Measurements from ENCODE around the gene TAF11L9. TPM values are rescaled to one million over a fixed set of nuclear protein-coding genes. Genes with fewer than 3 reads are reported as not detected.
"Not testable (repeated sequence)": the region's sequence is repeated elsewhere in the genome, so short reads cannot be mapped to it uniquely, and the experiment has no call there.

The TAF11L9 gene
- total and polyA plus RNA-seq, 8 donors = not detected

GRCh38 chr5:17614872-17615605 is 20.8 kb upstream of the TAF11L9 start:
- H3K27me3 ChIP-seq = no peaks in the 10 kb centered on the region
- 73 to 93% (median 92%) methylated on average over 2 to 17 of the region's 17 CpGs for WGBS, 5 donors
- intact Hi-C loops (cut with DNase I; ENCODE audit: low total_unique reads) = no loop called here

GRCh38 chr5:17610092-17610491 is 15.9 kb upstream of the TAF11L9 start, which contains the start of gene TAF11L12:
Gene TAF11L12 (plus strand): TSS chr5:17610392.
- H3K27me3 ChIP-seq; intact Hi-C loops (cut with DNase I; ENCODE audit: low total_unique reads); H3K27ac ChIP-seq; H3K9me3 ChIP-seq; H3K36me3 ChIP-seq; H3K4me3 ChIP-seq; H3K4me1 ChIP-seq; DNase-seq: not testable (repeated sequence)
- WGBS, 5 donors = 43 to 80% (median 60%) methylated on average over 1 to 2 of the region's 2 CpGs

More at GRCh38 chr5:17614872-17615605, 20.8 kb upstream of the TAF11L9 start:
- no peak for TF ChIP-seq POLR2A (IDR thresholded peaks at IDR 0.05)
- TF ChIP-seq EP300 (IDR thresholded peaks at IDR 0.05) = no peak
- TF ChIP-seq, protein P1, sequence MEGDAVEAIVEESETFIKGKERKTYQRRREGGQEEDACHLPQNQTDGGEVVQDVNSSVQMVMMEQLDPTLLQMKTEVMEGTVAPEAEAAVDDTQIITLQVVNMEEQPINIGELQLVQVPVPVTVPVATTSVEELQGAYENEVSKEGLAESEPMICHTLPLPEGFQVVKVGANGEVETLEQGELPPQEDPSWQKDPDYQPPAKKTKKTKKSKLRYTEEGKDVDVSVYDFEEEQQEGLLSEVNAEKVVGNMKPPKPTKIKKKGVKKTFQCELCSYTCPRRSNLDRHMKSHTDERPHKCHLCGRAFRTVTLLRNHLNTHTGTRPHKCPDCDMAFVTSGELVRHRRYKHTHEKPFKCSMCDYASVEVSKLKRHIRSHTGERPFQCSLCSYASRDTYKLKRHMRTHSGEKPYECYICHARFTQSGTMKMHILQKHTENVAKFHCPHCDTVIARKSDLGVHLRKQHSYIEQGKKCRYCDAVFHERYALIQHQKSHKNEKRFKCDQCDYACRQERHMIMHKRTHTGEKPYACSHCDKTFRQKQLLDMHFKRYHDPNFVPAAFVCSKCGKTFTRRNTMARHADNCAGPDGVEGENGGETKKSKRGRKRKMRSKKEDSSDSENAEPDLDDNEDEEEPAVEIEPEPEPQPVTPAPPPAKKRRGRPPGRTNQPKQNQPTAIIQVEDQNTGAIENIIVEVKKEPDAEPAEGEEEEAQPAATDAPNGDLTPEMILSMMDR (IDR thresholded peaks at IDR 0.05) = no peak
- TF ChIP-seq POLR2AphosphoS5 (IDR thresholded peaks at IDR 0.05) = no peak
- H3K4me1 ChIP-seq = no peaks in the 10 kb centered on the region
- DNase-seq = no peak
- H3K36me3 ChIP-seq = no peaks in the 10 kb centered on the region
- no peak overlapping the region for H3K4me3 ChIP-seq
- no peaks in the 10 kb centered on the region for H3K9me3 ChIP-seq
- H3K27ac ChIP-seq = no peak overlapping the region

GRCh38 chr5:17607461-17607860 is 13.3 kb upstream of the TAF11L9 start:
- H3K4me3 ChIP-seq; H3K9me3 ChIP-seq; H3K27me3 ChIP-seq; intact Hi-C loops (cut with DNase I; ENCODE audit: low total_unique reads); DNase-seq; H3K27ac ChIP-seq; H3K4me1 ChIP-seq; H3K36me3 ChIP-seq: not testable (repeated sequence)
- WGBS, 5 donors = 80 to 94% (median 91%) methylated on average over 3 to 4 of the region's 4 CpGs

DNA sequence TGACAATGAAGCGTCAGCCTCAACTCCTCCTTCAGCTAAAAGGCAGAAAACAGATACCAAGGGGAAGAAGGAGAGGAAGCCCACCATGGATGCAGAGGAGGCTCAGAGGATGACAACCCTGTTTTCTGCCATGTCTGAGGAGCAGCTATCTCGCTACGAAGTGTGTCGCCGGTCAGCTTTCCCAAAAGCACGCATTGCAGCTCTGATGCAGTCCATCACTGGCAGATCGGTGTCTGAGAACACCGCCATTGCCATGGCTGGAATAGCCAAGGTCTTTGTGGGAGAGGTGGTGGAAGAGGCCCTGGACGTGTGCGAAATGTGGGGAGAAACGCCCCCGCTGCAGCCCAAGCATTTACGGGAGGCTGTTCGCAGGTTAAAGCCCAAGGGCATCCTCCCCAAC is 10.8 kb upstream of the TAF11L9 start:
- Histone ChIP-seq H3K4me3 (no peak overlapping the region), H3K4me1 (no peaks in the 10 kb centered on the region), H3K9me3 (peaks cover 0 to 4% (median 0%) of the 10 kb centered on the region in 4 donors), H3K27ac (no peak overlapping the region), H3K36me3 (no peaks in the 10 kb centered on the region), H3K27me3 (no peaks in the 10 kb centered on the region)
- no peak for DNase-seq
- 94 to 96% (median 95%) methylated on average over 13 to 14 of the region's 14 CpGs for WGBS, 5 donors
- intact Hi-C loops (cut with DNase I; ENCODE audit: low total_unique reads) = no loop called here
- TF ChIP-seq, protein P1 (IDR thresholded peaks at IDR 0.05) = no peak
- TF ChIP-seq POLR2A (IDR thresholded peaks at IDR 0.05) (no peak), POLR2AphosphoS5 (IDR thresholded peaks at IDR 0.05) (no peak), EP300 (IDR thresholded peaks at IDR 0.05) (no peak)

DNA sequence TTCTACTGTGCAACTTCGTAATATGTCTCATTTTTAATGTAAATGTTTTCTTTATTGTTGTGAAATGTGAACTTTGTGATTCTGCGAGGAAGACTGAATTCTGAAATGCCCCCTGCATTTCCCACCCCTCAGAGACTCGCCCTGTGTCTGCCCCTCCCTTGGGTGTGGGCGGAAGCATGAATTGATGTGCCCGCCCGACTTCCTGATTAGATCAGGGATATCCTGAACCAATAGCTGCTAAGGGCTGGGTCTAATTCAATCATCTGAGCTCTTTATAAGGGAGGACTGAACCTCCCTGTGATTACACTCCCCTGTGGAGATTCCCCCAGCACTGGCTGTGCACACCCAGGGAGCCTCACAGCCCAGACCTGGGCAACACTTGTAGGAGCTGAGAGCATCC is 9.7 kb upstream of the TAF11L9 start, which contains the start of gene TAF11L11:
Gene TAF11L11 (plus strand): TSS at position 304 of the 400 bp plus-strand sequence.
- H3K27ac ChIP-seq; intact Hi-C loops (cut with DNase I; ENCODE audit: low total_unique reads); H3K36me3 ChIP-seq; DNase-seq; H3K27me3 ChIP-seq; H3K9me3 ChIP-seq; H3K4me3 ChIP-seq; H3K4me1 ChIP-seq: not testable (repeated sequence)
- WGBS, 5 donors = 43 to 67% (median 57%) methylated on average over 6 of the region's 6 CpGs

GRCh38 chr5:17597728-17598127 is 3.5 kb upstream of the TAF11L9 start, which contains the start of gene TAF11L10:
Gene TAF11L10 (minus strand): TSS chr5:17597828.
- H3K36me3 ChIP-seq; DNase-seq; H3K4me1 ChIP-seq; H3K9me3 ChIP-seq; H3K4me3 ChIP-seq; intact Hi-C loops (cut with DNase I; ENCODE audit: low total_unique reads); H3K27ac ChIP-seq; H3K27me3 ChIP-seq: not testable (repeated sequence)
- WGBS, 5 donors = no CpG with 5 or more reads among the region's 15 CpGs

GRCh38 chr5:17590860-17591259 is 3.3 kb downstream of the TAF11L9 start, which contains the start of gene TAF11L8:
Gene TAF11L8 (minus strand): TSS chr5:17590960.
- no CpG with 5 or more reads among the region's 16 CpGs for WGBS, 5 donors
- DNase-seq; H3K9me3 ChIP-seq; H3K4me1 ChIP-seq; H3K36me3 ChIP-seq; intact Hi-C loops (cut with DNase I; ENCODE audit: low total_unique reads); H3K27ac ChIP-seq; H3K4me3 ChIP-seq; H3K27me3 ChIP-seq: not testable (repeated sequence)

DNA sequence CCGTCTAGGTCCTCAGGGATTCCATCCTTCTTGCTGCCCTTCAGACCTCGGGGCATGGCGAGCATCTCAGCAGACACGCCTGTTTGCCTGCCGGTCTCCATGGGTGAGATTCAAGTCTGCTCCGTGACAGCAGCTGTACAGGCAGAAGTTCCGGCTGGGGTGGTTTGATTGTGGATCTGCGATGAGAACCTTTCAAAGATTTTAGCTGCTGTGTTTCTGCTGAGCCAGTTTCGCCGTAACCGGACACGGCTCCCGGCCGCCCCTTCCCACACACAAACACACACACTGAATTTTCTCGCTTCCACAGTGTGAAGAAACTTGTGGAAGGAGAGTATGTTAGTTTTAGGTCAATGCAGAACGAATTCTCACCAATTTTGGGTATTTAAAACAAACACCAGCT is 8.5 kb downstream of the TAF11L9 start, which contains the start of gene TAF11L7:
Gene TAF11L7 (minus strand): TSS at position 101 of the 400 bp plus-strand sequence.
- H3K9me3 ChIP-seq; H3K27me3 ChIP-seq; intact Hi-C loops (cut with DNase I; ENCODE audit: low total_unique reads); H3K36me3 ChIP-seq; H3K4me3 ChIP-seq; H3K4me1 ChIP-seq; H3K27ac ChIP-seq; DNase-seq: not testable (repeated sequence)
- WGBS, 5 donors = no CpG with 5 or more reads among the region's 16 CpGs

Data from stomach (tissue), 9 donors.